Measurements from ENCODE around the gene GHRHR. TPM values are rescaled to one million over a fixed set of nuclear protein-coding genes. Genes with fewer than 3 reads are reported as not detected.

GHRHR gene
- total RNA-seq, 4 donors from 2014 or later, result not detected

GRCh38 chr7:30920584-30921539 is 42.9 kb upstream of the GHRHR start:
- intact Hi-C loops (cut with DNase I; ENCODE audit: low total_unique reads), result no loop called here
- Histone ChIP-seq H3K9me3 (no peaks in the 10 kb centered on the region), H3K4me3 (no peak overlapping the region), H3K36me3 (no peaks in the 10 kb centered on the region), H3K27ac (peak overlapping the region; percentile 33 to 53), H3K27me3 (no peaks in the 10 kb centered on the region), H3K4me1 (peaks cover 0 to 6% of the 10 kb centered on the region in 2 donors)
- TF ChIP-seq POLR2A (IDR thresholded peaks at IDR 0.05), result no peak
- TF ChIP-seq, protein P1, sequence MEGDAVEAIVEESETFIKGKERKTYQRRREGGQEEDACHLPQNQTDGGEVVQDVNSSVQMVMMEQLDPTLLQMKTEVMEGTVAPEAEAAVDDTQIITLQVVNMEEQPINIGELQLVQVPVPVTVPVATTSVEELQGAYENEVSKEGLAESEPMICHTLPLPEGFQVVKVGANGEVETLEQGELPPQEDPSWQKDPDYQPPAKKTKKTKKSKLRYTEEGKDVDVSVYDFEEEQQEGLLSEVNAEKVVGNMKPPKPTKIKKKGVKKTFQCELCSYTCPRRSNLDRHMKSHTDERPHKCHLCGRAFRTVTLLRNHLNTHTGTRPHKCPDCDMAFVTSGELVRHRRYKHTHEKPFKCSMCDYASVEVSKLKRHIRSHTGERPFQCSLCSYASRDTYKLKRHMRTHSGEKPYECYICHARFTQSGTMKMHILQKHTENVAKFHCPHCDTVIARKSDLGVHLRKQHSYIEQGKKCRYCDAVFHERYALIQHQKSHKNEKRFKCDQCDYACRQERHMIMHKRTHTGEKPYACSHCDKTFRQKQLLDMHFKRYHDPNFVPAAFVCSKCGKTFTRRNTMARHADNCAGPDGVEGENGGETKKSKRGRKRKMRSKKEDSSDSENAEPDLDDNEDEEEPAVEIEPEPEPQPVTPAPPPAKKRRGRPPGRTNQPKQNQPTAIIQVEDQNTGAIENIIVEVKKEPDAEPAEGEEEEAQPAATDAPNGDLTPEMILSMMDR (IDR thresholded peaks at IDR 0.05), result no peak
- peak; percentile 22 to 28 for DNase-seq

DNA sequence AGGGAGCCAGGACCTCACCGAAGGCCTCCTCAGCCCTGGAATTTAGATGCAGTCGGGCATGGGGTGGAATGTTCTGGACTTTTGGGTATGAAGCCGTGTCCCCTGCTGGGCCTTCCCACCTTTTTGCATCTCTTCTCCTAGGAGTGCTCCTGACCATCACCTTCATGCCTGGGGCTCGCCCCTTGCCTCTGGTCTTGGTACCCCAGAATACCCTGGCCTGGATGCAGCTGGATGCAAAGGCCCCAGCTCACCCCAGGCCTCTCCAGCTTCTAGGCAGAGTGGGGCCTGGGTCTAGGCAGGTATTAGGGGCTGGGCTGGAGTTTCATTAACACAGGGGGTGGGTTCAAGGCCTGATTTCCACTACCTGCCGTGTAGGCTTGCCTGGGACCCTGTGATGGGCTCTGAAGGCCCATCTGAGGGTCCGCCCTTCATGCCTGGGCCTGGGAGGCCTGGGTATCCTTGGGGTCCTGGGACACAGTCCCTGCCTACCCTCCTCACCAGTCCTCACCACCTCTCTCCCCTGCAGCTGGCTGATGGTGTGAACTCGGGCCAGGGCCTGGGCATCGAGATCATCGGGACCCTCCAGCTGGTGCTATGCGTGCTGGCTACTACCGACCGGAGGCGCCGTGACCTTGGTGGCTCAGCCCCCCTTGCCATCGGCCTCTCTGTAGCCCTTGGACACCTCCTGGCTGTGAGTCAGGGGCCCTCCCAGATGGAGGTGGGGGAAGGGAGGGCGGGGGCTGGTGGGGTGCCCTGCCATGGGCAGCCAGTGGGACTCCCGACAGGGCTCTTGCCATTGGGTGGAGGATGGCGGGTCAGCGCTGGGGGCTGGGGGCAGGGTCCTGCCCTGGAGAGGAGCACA is 42.0 kb upstream of the GHRHR start:
- peak overlapping the region; percentile 20 to 53 for H3K27ac ChIP-seq
- no peaks in the 10 kb centered on the region for H3K36me3 ChIP-seq
- peak; percentile 12 to 13 for DNase-seq
- H3K4me1 ChIP-seq, result peaks cover 0 to 6% of the 10 kb centered on the region in 2 donors
- intact Hi-C loops (cut with DNase I; ENCODE audit: low total_unique reads), result no loop called here
- no peaks in the 10 kb centered on the region for H3K9me3 ChIP-seq
- H3K27me3 ChIP-seq, result no peaks in the 10 kb centered on the region
- no peak overlapping the region for H3K4me3 ChIP-seq
- no peak for TF ChIP-seq POLR2A (IDR thresholded peaks at IDR 0.05)
- TF ChIP-seq, protein P1 (IDR thresholded peaks at IDR 0.05), result no peak

- no peak for TF ChIP-seq POLR2A (IDR thresholded peaks at IDR 0.05)
- TF ChIP-seq, protein P1 (IDR thresholded peaks at IDR 0.05), result no peak
- H3K27me3 ChIP-seq, result no peaks in the 10 kb centered on the region
- no peak overlapping the region for H3K4me3 ChIP-seq
- H3K27ac ChIP-seq, result no peak overlapping the region
- DNase-seq, result peak in 1 of 2 donors; percentile 11
- H3K9me3 ChIP-seq, result no peaks in the 10 kb centered on the region
- intact Hi-C loops (cut with DNase I; ENCODE audit: low total_unique reads), result no loop called here
- H3K4me1 ChIP-seq, result peaks cover 0 to 6% of the 10 kb centered on the region in 2 donors
- H3K36me3 ChIP-seq, result no peaks in the 10 kb centered on the region
Observed at GRCh38 chr7:30922596-30922995, 41.2 kb upstream of the GHRHR start.

DNA sequence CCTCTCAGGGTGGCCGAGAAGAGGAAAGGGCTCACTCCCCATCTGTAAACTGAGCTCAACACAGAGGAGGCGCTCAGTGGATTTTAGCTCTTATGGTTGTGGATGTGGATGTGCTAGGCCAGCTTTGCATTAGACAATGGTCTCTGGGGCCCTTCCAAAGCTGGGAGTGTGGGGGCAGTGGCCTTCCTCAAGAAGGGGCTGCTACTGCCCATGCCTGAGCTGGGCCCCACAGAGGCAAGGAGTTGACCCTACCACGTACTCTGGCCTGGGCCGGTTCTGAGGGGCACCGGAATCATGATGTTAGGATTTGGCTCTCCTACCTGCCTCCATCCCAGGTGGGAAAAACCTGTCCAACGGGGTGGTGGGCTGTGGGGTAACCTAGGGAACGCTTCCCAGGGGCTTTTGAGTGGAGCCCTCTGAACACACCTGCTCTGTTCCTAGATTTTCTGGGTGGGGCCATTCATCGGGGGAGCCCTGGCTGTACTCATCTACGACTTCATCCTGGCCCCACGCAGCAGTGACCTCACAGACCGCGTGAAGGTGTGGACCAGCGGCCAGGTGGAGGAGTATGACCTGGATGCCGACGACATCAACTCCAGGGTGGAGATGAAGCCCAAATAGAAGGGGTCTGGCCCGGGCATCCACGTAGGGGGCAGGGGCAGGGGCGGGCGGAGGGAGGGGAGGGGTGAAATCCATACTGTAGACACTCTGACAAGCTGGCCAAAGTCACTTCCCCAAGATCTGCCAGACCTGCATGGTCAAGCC is 40.6 kb upstream of the GHRHR start:
- no peak overlapping the region for H3K4me3 ChIP-seq
- peaks cover 0 to 6% of the 10 kb centered on the region in 2 donors for H3K4me1 ChIP-seq
- H3K9me3 ChIP-seq, result no peaks in the 10 kb centered on the region
- intact Hi-C loops (cut with DNase I; ENCODE audit: low total_unique reads), result no loop called here
- TF ChIP-seq POLR2A (IDR thresholded peaks at IDR 0.05), result no peak
- TF ChIP-seq, protein P1 (IDR thresholded peaks at IDR 0.05), result no peak
- peak in 1 of 2 donors; percentile 14 for DNase-seq
- H3K36me3 ChIP-seq, result no peaks in the 10 kb centered on the region
- H3K27ac ChIP-seq, result no peak overlapping the region
- no peaks in the 10 kb centered on the region for H3K27me3 ChIP-seq

All from uterus (tissue), 4 donors.